GM13976 (cell line): ENCODE results near the gene GABRB3.

ENCODE experiments used
- DNase-seq: peaks from one replicate; pipeline ENCODE4 v3.0.0; 2012; ENCODE audit warnings: low spot score
- in situ Hi-C: fragments of 300-500 bp; cut with MboI; formaldehyde crosslinking; loops from one replicate; pipeline ENCODE4 v1.12.0; 2022; ENCODE audit warnings: low sequenced_read_pairs, mixed read lengths, inconsistent platforms; ENCODE audit not compliant: unreplicated experiment
- TF ChIP-seq, protein P1 (sequence below): IDR thresholded peaks from 2 replicates; pipeline ENCODE4 v1.5.1; 2012; ENCODE audit warnings: borderline replicate concordance, mild to moderate bottlenecking; ENCODE audit not compliant: insufficient read depth; ENCODE audit errors: extremely low read depth, missing control alignments, control extremely low read depth

The GABRB3 gene

DNA sequence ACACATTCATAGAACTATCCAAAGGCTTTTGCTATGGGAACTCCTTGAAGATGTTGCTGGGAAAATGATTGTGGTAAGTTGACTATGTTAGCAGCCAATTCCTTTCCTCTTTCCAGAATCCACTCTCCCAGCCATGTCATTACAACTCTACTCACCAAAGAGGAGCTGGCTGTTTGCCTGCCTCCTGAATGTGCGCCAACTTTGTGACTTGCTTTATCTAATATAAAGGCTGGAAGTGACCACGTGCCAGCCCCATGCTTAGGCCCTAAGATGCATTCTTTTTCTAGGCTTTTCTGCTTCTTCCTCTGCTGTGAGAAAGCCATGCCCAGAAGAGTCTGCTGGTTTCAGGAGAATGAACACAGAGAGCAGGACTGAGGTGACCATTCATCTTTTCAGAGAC lies 182.2 kb downstream of the GABRB3 start:
- in situ Hi-C loops: no loop called here
- DNase-seq: no peak
- TF ChIP-seq, protein P1, sequence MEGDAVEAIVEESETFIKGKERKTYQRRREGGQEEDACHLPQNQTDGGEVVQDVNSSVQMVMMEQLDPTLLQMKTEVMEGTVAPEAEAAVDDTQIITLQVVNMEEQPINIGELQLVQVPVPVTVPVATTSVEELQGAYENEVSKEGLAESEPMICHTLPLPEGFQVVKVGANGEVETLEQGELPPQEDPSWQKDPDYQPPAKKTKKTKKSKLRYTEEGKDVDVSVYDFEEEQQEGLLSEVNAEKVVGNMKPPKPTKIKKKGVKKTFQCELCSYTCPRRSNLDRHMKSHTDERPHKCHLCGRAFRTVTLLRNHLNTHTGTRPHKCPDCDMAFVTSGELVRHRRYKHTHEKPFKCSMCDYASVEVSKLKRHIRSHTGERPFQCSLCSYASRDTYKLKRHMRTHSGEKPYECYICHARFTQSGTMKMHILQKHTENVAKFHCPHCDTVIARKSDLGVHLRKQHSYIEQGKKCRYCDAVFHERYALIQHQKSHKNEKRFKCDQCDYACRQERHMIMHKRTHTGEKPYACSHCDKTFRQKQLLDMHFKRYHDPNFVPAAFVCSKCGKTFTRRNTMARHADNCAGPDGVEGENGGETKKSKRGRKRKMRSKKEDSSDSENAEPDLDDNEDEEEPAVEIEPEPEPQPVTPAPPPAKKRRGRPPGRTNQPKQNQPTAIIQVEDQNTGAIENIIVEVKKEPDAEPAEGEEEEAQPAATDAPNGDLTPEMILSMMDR: no peak

DNA sequence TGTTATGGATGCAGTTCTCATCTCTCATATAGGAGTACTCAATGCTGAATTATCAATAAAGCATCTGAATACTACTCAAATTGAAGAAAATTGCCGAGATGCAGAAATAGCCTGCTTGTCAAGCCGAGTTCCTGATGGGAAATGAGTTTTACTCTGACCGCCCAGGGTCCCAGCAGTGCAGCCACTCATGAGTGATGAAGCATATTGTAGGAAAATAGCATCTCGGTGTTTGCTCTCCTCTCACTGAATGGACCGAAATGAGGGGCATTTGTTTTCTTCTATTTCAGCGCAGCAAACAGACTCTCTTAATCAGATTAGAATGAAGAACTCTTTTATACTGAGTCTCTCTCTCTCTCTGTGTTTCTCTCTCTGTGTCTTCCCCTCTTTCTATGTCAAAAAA lies 190.0 kb downstream of the GABRB3 start:
- in situ Hi-C loops: no loop called here
- TF ChIP-seq, protein P1: no peak
- no peak for DNase-seq

DNA sequence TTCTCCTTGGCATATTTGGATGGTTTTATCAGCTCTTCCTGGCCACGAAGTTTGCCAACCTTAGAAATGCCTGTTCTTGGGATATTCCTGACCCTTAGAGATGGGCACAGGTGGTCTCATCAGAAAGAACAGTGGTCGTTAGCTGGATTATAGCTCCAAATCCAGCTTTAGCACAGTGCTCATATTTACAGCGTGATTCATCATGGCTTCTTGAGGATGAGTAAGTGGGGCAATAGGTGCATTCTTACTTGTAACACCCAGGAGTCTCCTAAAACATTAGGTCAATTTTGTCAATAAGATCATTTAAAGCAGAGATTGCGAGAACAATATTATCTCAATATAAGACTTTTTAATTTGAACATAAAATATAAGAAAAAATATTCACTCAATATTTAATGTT lies 191.9 kb downstream of the GABRB3 start:
- in situ Hi-C loops: no loop called here
- TF ChIP-seq, protein P1: no peak
- no peak for DNase-seq

DNA sequence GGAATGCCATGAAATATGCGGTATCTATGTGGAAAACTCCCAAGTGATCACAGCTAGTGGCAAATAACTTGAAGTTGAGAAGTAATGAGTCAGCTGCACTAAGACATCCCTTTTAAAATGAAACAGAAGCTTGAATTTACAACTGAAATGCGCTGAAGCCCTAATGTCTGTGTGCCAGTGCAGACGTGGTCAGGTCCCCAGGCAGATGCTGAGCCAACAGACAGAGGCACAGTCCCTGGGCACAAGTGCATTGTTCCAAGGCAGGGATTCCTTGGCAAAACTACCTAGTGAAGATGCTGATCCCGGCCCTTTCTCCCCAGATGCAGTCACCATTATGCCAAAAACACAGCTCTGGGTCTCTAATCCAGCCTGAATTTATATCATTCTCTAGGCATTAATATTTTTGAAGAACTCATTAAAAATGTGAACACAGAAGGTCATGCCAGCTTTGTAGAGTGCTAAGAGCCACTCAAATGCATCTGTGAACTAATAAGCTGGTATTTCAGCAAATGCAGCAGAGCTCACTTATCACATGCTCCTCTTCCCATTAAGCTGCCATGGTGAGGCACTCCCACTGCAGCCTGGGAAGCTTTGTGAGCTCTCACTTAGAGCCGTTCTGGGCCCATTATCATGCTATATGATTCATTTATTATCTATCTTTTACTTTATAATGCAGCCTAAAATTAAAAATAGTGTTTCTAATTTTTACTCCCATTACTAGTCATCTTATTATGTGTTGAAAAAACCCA lies 200.1 kb downstream of the GABRB3 start:
- in situ Hi-C loops: no loop called here
- DNase-seq: no peak
- TF ChIP-seq, protein P1: no peak

DNA sequence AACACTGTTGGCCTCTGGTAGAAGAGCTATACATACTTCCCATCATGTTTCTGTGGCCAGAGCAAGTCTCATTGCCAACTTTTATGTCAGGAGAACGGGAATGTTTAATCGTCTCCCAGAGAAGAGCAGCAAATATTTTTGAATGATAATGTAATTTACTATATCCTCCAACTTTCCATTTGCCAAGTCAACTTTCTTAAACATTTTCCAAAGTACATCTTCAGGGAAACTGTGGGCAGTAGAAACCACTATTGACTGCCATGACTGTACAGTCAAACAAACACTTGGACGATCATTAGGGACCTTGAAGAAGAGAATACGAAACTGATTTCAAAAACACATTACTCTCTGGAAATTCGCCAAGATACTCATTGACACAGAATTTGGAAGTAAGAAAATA lies 201.5 kb downstream of the GABRB3 start:
- TF ChIP-seq, protein P1: no peak
- no peak for DNase-seq
- in situ Hi-C loops: no loop called here

DNA sequence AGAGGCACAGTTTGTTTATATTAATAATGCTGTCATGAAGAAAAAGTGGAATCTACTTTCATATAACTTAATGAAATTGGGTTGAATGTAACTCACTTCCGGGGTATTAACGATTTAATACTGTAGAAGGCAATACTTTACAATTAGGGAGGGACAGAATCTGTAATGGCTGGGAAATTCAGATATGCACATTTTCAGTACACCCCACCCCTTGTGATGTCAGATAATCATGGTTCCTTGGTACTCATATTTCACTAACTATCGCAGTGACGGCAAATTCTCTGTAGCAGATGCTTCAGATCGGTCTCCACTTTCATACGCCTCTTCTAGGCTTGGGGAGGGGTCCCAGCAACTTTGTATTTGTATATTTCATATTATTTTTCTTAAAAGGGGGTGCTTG lies 207.3 kb downstream of the GABRB3 start:
- DNase-seq: no peak
- TF ChIP-seq, protein P1: no peak
- in situ Hi-C loops: no loop called here
